Erythroblast (primary cell): ENCODE results near the gene DCPS.

Experiments
- GATA1 ChIP-seq: IDR thresholded peaks from 2 replicates; pipeline ENCODE4 v1.6.1; 2011; ENCODE audit warnings: low read depth, mild to moderate bottlenecking, control low read depth, low read length, moderate library complexity
- POLR2A ChIP-seq: IDR thresholded peaks from 2 replicates; pipeline ENCODE4 v1.6.1; 2011; ENCODE audit warnings: mild to moderate bottlenecking, low read length

DNA sequence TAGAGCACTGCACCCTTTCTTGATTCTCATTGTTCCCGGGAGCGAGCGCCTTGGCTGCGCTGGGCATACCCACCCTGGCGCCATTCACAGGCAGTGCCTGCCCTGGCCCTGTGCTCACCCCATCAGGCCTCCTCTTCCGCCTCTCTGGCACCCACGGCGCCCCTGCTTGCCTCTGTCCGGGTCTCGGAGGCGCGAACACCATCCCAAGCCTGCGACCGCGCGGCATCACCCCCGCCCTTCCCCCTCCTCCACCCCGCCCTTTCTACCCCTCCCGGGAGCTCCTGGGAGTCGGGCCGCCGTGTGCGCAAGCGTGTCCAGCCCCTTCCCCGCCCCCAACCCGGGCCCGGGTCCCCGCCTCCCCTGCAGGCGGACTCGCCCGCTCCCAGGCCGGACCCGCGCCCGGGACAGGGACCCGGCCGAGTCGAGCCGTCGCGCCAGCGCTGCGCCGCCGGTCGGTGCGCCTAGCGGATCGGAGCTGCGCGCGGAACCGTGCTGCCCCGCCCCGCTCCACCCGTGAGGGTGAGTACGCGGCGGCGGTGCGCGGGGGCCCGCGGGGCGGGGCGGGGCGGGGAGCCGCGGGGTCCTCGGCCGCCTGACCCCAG lies 51.6 kb downstream of the DCPS start, which contains the start of gene ST3GAL4:
- TF ChIP-seq POLR2A: peak; percentile 55
- no peak for TF ChIP-seq GATA1
